HepG2 (cell line): Measurements from ENCODE around the gene KIAA0408. TPM values are rescaled to one million over a fixed set of nuclear protein-coding genes. Genes with fewer than 3 reads are reported as not detected.

Experiments used
- ATAC-seq: fragments of 200-7000 bp; cut with Tn5 transposase; 3 replicates; pipeline ENCODE4 v1.9.1; 2020; ENCODE audit warnings: mild to moderate bottlenecking, moderate library complexity
- BruUV-seq: library from RNA; stranded (reverse); fragments of 400-500 nt; replicated peaks from 2 replicates; lab custom pipeline; 2021; lab: Mats Ljungman, UMichigan
- CTCF ChIA-PET: fragments of 300-600 bp; formaldehyde crosslinking; extraction: SDS; loops from one replicate; lab custom pipeline; 2021; ENCODE audit warnings: low total read pairs, inconsistent platforms, low intra/inter-chr PET ratio; lab: Yijun Ruan, JAX
- POLR2A ChIA-PET: fragments of 350-600 bp; sonication (Branson Sonifier 250); formaldehyde crosslinking; loops from one replicate; lab custom pipeline; 2020; ENCODE audit warnings: antibody characterized with exemption, inconsistent platforms; lab: Yijun Ruan, JAX
- DNase-seq: peaks from one replicate; pipeline ENCODE4 v3.0.0-alpha.2; 2015; ENCODE audit warnings: low spot score
- FAIRE-seq: peaks from 3 replicates; lab custom pipeline; 2011; peaks lifted over from hg19 to GRCh38; lab: Jason Lieb, UNC
- H2AFZ ChIP-seq: one replicate; pipeline ENCODE4 v1.6.1; 2011; ENCODE audit warnings: low read length, inconsistent platforms
- H3K27ac ChIP-seq: fragments of 300-600 bp; 3 replicates; pipeline ENCODE4 v1.8.0; 2011; ENCODE audit warnings: mixed run types, mild to moderate bottlenecking, mixed read lengths, low read length, inconsistent platforms; ENCODE audit not compliant: insufficient read depth; ENCODE audit errors: extremely low read length
- H3K27me3 ChIP-seq, 2 experiments: fragments of 200-600 bp in 1 of 2; 2 replicates in 1 of 2; 3 replicates in 1 of 2; pipeline versions ENCODE4 v1.6.0 to v1.8.0; 2011; ENCODE audit warnings: low read length in 2 of 2, mild to moderate bottlenecking in 2 of 2, moderate library complexity in 2 of 2, inconsistent platforms in 1 of 2; ENCODE audit not compliant: insufficient read depth in 2 of 2, control insufficient read depth in 1 of 2
- H3K36me3 ChIP-seq, 2 experiments: fragments of 200-600 bp in 1 of 2; replicated peaks in 1 of 2; 2 replicates in 1 of 2; 3 replicates in 1 of 2; pipeline versions ENCODE4 v1.5.1 to v1.8.0; 2011; ENCODE audit warnings: low read length in 2 of 2, inconsistent platforms in 1 of 2; ENCODE audit not compliant: insufficient read depth in 2 of 2, control insufficient read depth in 1 of 2
- H3K4me1 ChIP-seq: 2 replicates; pipeline ENCODE4 v1.5.1; 2012; ENCODE audit warnings: low read length, inconsistent platforms; ENCODE audit not compliant: insufficient read depth
- H3K4me2 ChIP-seq: 2 replicates; pipeline ENCODE4 v1.6.0; 2011; ENCODE audit warnings: low read depth, low read length, inconsistent platforms
- H3K4me3 ChIP-seq, 3 experiments: fragments of 200-600 bp in 1 of 3; sonication (generic), shearing (Covaris generic) in 1 of 3; replicated peaks in 1 of 3; 2 replicates each; pipeline ENCODE4 v1.5.1; 2011 to 2016; ENCODE audit warnings: low read length in 3 of 3, inconsistent platforms in 2 of 3, low read depth in 2 of 3, mild to moderate bottlenecking in 2 of 3, control low read depth in 1 of 3, mixed read lengths in 1 of 3; ENCODE audit not compliant: insufficient read depth in 1 of 3
- H3K79me2 ChIP-seq: one replicate; pipeline ENCODE4 v1.6.1; 2011; ENCODE audit warnings: low read length, inconsistent platforms; ENCODE audit not compliant: insufficient read depth
- H3K9ac ChIP-seq: 2 replicates; pipeline ENCODE4 v1.6.0; 2011; ENCODE audit warnings: mild to moderate bottlenecking, low read depth, low read length, inconsistent platforms; ENCODE audit not compliant: insufficient read depth
- H3K9me3 ChIP-seq: 2 replicates; pipeline ENCODE4 v1.5.1; 2012; ENCODE audit warnings: mild to moderate bottlenecking, low read length
- H4K20me1 ChIP-seq: 2 replicates; pipeline ENCODE4 v1.6.0; 2011; ENCODE audit warnings: inconsistent platforms, mild to moderate bottlenecking, low read length, moderate library complexity; ENCODE audit not compliant: insufficient read depth
- CBX1 ChIP-seq: IDR thresholded peaks from one replicate; pipeline ENCODE4 v1.6.1; 2016; ENCODE audit warnings: antibody characterized with exemption, low read depth
- FOXC1 ChIP-seq: sonication (generic); formaldehyde crosslinking; IDR thresholded peaks from 2 replicates; pipeline ENCODE4 v1.8.0; 2022; ENCODE audit warnings: mild to moderate bottlenecking, missing genetic modification reagents, borderline replicate concordance
- HNRNPL ChIP-seq: fragments of 200-400 bp; formaldehyde crosslinking; IDR thresholded peaks from 2 replicates; pipeline ENCODE4 v1.6.1; 2017; ENCODE audit warnings: mild to moderate bottlenecking, low read depth, low read length
- MAFF ChIP-seq: IDR thresholded peaks from 2 replicates; pipeline ENCODE4 v1.6.1; 2011; ENCODE audit warnings: low read depth, low read length, improper control_type of control experiment
- MAFK ChIP-seq, 2 experiments: IDR thresholded peaks in 1 of 2; conservative IDR thresholded peaks in 1 of 2; 2 replicates each; pipeline ENCODE4 v1.6.1; 2011; ENCODE audit warnings: improper control_type of control experiment in 2 of 2, low read length in 2 of 2
- NR1H2 ChIP-seq: sonication (generic); formaldehyde crosslinking; IDR thresholded peaks from 2 replicates; pipeline ENCODE4 v1.8.1; 2022; ENCODE audit warnings: low read depth, missing genetic modification reagents, borderline replicate concordance
- ZNF543 ChIP-seq: sonication (generic); formaldehyde crosslinking; IDR thresholded peaks from 2 replicates; pipeline ENCODE4 v1.4.0; 2020; ENCODE audit warnings: mild to moderate bottlenecking, missing genetic modification reagents
- WGBS: methylation state at CpG from one replicate; pipeline ENCODE4 v1.1.6; 2017; ENCODE audit warnings: low lambda C conversion rate; 5-methylcytosine and 5-hydroxymethylcytosine counted together
- in situ Hi-C: cut with HindIII; loops from 2 replicates; pipeline ENCODE4 v1.10.0; 2017; ENCODE audit warnings: low pct_unique_long_range_greater_than_20kb; ENCODE audit not compliant: extremely low pct_ligation_motif_present
- intact Hi-C: fragments of 100-400 bp; cut with micrococcal nuclease; formaldehyde crosslinking; loops from one replicate; pipeline ENCODE4 v1.10.0; 2022; ENCODE audit not compliant: unreplicated experiment
- polyA plus RNA-seq, 8 experiments: library from polyadenylated mRNA; depleted of rRNA in 3 of 8; stranded (reverse) in 7 of 8; unstranded in 1 of 8; fragments of >200 nt; fragmentation: Illumina TruSeq in 4 of 8; extraction: Trizol in 4 of 8; gene quantifications; 2 replicates each; pipeline versions ENCODE4 v1.2.1 to v1.2.3, GENCODE V29; 2011 to 2016; ENCODE audit warnings: low read depth in 4 of 8, missing spikeins in 1 of 8, mixed read lengths in 1 of 8; ENCODE audit not compliant: insufficient read depth in 1 of 8
- total RNA-seq, 5 experiments: library from RNA; depleted of rRNA; stranded (reverse); fragments of >200 nt; fragmentation: Illumina TruSeq; extraction: Trizol; gene quantifications; 2 replicates each; pipeline ENCODE4 v1.2.3, GENCODE V29; 2016; ENCODE audit warnings: low read depth in 1 of 5

Gene KIAA0408
- total and polyA plus RNA-seq, 2 of the 13 experiments (the other 11 are each of a cell fraction or from before 2014, with no cell fraction given): not detected

GRCh38 chr6:127452803-127453202 is 6.4 kb downstream of the KIAA0408 start:
- Histone ChIP-seq H4K20me1 (no peaks in the 10 kb centered on the region), H3K9ac (no peak overlapping the region), H3K27ac (no peak overlapping the region), H3K4me2 (no peak overlapping the region), H3K27me3 (0 out of 5 replicates have a peak, but pooled peaks cover 0 to 8% of the 10 kb centered on the region in 2 experiments), H3K9me3 (no peaks in the 10 kb centered on the region), H3K79me2 (no peaks in the 10 kb centered on the region), H2AFZ (no peak overlapping the region), H3K4me1 (no peaks in the 10 kb centered on the region), H3K36me3 (no peaks in the 10 kb centered on the region), H3K4me3 (no peak overlapping the region)
- FAIRE-seq (no peak), DNase-seq (no peak), ATAC-seq (no peak)
- intact Hi-C loops: no loop called here
- ChIA-PET POLR2A (no interaction called here), CTCF (no interaction called here)
- no peak for TF ChIP-seq NR1H2 (CRISPR knock-in tag)
- no peak for TF ChIP-seq FOXC1 (CRISPR knock-in tag)
- peak in 1 of 2 experiments; percentile 18; a peak in 1 of 4 replicates for TF ChIP-seq MAFK (conservative IDR thresholded peaks at IDR 0.05 in 1 of 2, IDR thresholded peaks at IDR 0.05 in 1 of 2; ENCODE audit: low read length in 2 of 2)
- TF ChIP-seq CBX1: no peak
- in situ Hi-C loops: no loop called here
- BruUV-seq: no TSS peak

- Histone ChIP-seq H3K4me3 (no peak overlapping the region), H3K4me1 (no peaks in the 10 kb centered on the region), H2AFZ (no peak overlapping the region), H3K79me2 (no peaks in the 10 kb centered on the region), H3K36me3 (no peaks in the 10 kb centered on the region), H3K9me3 (no peaks in the 10 kb centered on the region), H4K20me1 (no peaks in the 10 kb centered on the region), H3K4me2 (no peak overlapping the region), H3K9ac (no peak overlapping the region), H3K27ac (no peak overlapping the region), H3K27me3 (0 out of 5 replicates have a peak, but pooled peaks cover 0 to 8% of the 10 kb centered on the region in 2 experiments)
- TF ChIP-seq MAFK (conservative IDR thresholded peaks at IDR 0.05 in 1 of 2, IDR thresholded peaks at IDR 0.05 in 1 of 2; ENCODE audit: low read length in 2 of 2) (peak; percentile 51 to 75; a peak in 3 of 4 replicates), ZNF543 (no peak), HNRNPL (no peak), MAFF (peak; percentile 55)
- ATAC-seq: no peak
- FAIRE-seq: no peak
- in situ Hi-C loops (no loop called here), intact Hi-C loops (no loop called here)
- ChIA-PET CTCF (no interaction called here), POLR2A (no interaction called here)
- no TSS peak for BruUV-seq
- no peak for DNase-seq
- 2% methylated on average over 3 of the region's 3 CpGs for WGBS
These were observed 7.8 kb downstream of the KIAA0408 start for GRCh38 chr6:127451388-127451787.
